GM18519 (cell line): ENCODE measurements around the gene PDXK.

Experiments
- ATAC-seq: cut with Tn5 transposase; IDR thresholded peaks from one replicate; pipeline ENCODE4 v1.9.1; 2021; ENCODE audit warnings: mild to moderate bottlenecking, moderate library complexity; ENCODE audit not compliant: unreplicated experiment, low FRiP score

Gene PDXK

GRCh38 chr21:43760391-43760958 is 41.5 kb downstream of the PDXK start:
- no peak for ATAC-seq

- ATAC-seq: no peak
Measured at GRCh38 chr21:43761886-43762285, 43.0 kb downstream of the PDXK start.

- ATAC-seq: no peak
Measured at GRCh38 chr21:43762303-43763128, 43.6 kb downstream of the PDXK start.

GRCh38 chr21:43763901-43764523 is 45.1 kb downstream of the PDXK start:
- no peak for ATAC-seq

GRCh38 chr21:43764576-43765495 is 45.9 kb downstream of the PDXK start:
- ATAC-seq: no peak

GRCh38 chr21:43766734-43767497 is 48.0 kb downstream of the PDXK start:
- no peak for ATAC-seq

- no peak for ATAC-seq
Measured at GRCh38 chr21:43767498-43767983, 48.6 kb downstream of the PDXK start.

GRCh38 chr21:43767984-43768867 is 49.3 kb downstream of the PDXK start:
- ATAC-seq: no peak

GRCh38 chr21:43768868-43769167 is 49.9 kb downstream of the PDXK start:
- no peak for ATAC-seq

- ATAC-seq: no peak
Measured at GRCh38 chr21:43769325-43769958, 50.5 kb downstream of the PDXK start.

- no peak for ATAC-seq
Measured at GRCh38 chr21:43770066-43770655, 51.2 kb downstream of the PDXK start.

GRCh38 chr21:43771199-43771675 is 52.3 kb downstream of the PDXK start:
- ATAC-seq: no peak

GRCh38 chr21:43771698-43772424 is 52.9 kb downstream of the PDXK start:
- ATAC-seq: no peak

GRCh38 chr21:43772425-43772821 is 53.5 kb downstream of the PDXK start:
- no peak for ATAC-seq

GRCh38 chr21:43774163-43774562 is 55.2 kb downstream of the PDXK start:
- ATAC-seq: no peak

- ATAC-seq: no peak
Measured at GRCh38 chr21:43775190-43775589, 56.3 kb downstream of the PDXK start.

- ATAC-seq: no peak
Measured at GRCh38 chr21:43775795-43776430, 57.0 kb downstream of the PDXK start, which contains the start of gene CSTB. Gene CSTB, minus strand, starts transcription at chr21:43776308. Its CDS starts 39 bp downstream, at chr21:43776269.
